BJ (cell line): ENCODE results near the gene PYGO2. TPM values are rescaled to one million over a fixed set of nuclear protein-coding genes. Genes with fewer than 3 reads are reported as not detected.

ENCODE experiments used
- CTCF ChIA-PET: fragments of 350-600 bp; formaldehyde crosslinking; extraction: SDS; loops from one replicate; lab custom pipeline; 2021; ENCODE audit warnings: antibody characterized with exemption, inconsistent platforms; lab: Yijun Ruan, JAX
- POLR2A ChIA-PET: fragments of 300-600 bp; sonication (Branson Sonifier 250); formaldehyde crosslinking; extraction: SDS; loops from one replicate; lab custom pipeline; 2021; ENCODE audit warnings: antibody characterized with exemption; lab: Charles Lee
- DNase-seq: peaks from one replicate; pipeline ENCODE4 v3.0.0-alpha.2; 2011; ENCODE audit warnings: low read depth
- H3K27me3 ChIP-seq: 2 replicates; pipeline ENCODE4 v1.6.0; 2011; ENCODE audit warnings: low read length; ENCODE audit not compliant: control insufficient read depth, insufficient read depth
- H3K36me3 ChIP-seq: 2 replicates; pipeline ENCODE4 v1.5.1; 2011; ENCODE audit warnings: low read length; ENCODE audit not compliant: control insufficient read depth, insufficient read depth
- H3K4me3 ChIP-seq: 2 replicates; pipeline ENCODE4 v1.5.1; 2011; ENCODE audit warnings: low read depth, mild to moderate bottlenecking, control low read depth, low read length
- CTCF ChIP-seq: IDR thresholded peaks from 2 replicates; pipeline ENCODE4 v1.5.1; 2011; ENCODE audit warnings: low read depth, mild to moderate bottlenecking, control low read depth, inconsistent platforms, low read length, moderate library complexity; ENCODE audit not compliant: insufficient read depth
- polyA plus RNA-seq: library from polyadenylated mRNA; depleted of rRNA; stranded (reverse); fragments of >200 nt; gene quantifications from 2 replicates; pipeline ENCODE4 v1.2.3, GENCODE V29; 2011

Gene PYGO2
- polyA plus RNA-seq, 1 experiment, result 21.0 TPM

DNA sequence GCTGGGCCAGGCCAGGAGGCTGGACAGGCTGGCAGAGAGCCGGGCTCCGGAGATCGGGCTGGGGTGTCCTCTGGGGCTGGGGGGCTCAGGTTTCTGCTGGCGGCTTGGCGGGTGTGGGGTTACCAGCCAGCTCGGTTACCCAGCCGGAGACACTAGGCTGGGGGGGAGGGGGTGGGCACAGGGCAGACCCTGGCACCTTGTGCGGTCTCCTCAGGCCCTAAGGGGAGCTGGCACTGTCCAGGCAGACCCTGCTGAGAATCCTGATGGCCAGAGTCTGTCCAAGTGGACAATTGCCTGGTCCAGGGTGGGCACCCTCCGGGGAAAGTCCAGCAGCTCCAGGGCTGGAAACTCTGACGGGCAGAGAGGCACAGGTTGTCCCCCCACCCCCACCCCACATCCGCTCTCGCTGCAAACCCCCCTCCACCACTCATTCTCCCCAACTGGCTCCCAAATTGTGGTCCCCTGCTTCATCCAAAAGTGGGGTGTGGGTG is 47.7 kb upstream of the PYGO2 start:
- no peak for TF ChIP-seq CTCF
- no peaks in the 10 kb centered on the region for H3K27me3 ChIP-seq
- POLR2A ChIA-PET, result no interaction called here
- DNase-seq, result no peak
- H3K4me3 ChIP-seq, result no peak overlapping the region
- CTCF ChIA-PET, result interaction anchor here (8.3 kb wide), 1 partner anchor 8 kb away, joined by 74 read pairs; no protein-coding TSS in a partner anchor
- peaks cover 4% of the 10 kb centered on the region for H3K36me3 ChIP-seq

DNA sequence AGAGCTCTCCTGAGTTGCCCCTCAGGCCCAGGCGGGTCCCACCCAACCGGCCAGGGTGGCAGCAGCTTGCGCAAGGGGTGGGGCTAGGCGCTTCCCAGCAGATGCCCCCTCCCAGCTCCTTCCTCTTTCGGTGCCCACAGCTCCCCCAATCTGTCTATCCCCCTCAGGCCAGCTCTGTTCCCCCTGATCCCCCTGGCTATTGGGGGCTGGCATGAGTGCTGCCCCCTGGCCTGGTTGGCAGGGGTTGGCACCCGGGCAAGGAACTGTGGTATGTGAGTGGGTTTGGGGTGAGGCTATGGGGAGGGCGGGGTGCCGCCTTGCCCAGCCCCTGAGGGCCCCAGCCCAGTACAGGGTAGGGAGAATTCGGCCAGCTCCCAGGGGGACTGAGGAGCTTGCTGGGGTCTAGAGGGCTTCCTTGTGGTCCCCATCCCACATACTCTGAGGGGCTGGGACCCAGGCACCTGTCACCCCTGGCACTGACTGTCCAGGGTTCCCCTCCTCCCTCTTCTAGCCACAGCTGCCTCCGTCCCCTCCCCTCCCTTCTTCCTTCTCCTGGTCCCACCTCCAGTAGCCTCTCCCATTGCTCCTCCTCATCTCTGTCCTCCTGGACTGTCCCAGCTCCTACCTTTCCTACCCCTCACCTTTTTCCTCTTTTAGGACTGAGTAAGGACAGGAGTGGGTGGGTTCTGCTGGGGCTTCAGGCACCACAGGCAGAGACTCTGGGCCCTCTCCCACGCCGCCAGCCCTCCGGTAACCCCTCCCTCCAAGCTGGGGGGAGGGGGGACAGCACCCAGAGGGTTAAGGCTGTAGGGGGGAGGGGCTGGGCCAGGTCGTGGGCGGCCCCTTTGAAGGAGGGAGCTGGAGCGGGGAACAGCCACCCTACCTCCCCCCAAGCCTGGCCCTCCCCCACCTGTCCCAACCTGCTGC is 46.7 kb upstream of the PYGO2 start:
- DNase-seq, result no peak
- Histone ChIP-seq H3K4me3 (no peak overlapping the region), H3K36me3 (peaks cover 4% of the 10 kb centered on the region), H3K27me3 (no peaks in the 10 kb centered on the region)
- TF ChIP-seq CTCF, result no peak
- ChIA-PET POLR2A (no interaction called here), CTCF (interaction anchor here (0.8 to 8.3 kb wide), 3 partner anchors 9 to 1330 kb away, joined by 3 to 74 read pairs (median 4); partner anchors contain the start of gene NPR1)

DNA sequence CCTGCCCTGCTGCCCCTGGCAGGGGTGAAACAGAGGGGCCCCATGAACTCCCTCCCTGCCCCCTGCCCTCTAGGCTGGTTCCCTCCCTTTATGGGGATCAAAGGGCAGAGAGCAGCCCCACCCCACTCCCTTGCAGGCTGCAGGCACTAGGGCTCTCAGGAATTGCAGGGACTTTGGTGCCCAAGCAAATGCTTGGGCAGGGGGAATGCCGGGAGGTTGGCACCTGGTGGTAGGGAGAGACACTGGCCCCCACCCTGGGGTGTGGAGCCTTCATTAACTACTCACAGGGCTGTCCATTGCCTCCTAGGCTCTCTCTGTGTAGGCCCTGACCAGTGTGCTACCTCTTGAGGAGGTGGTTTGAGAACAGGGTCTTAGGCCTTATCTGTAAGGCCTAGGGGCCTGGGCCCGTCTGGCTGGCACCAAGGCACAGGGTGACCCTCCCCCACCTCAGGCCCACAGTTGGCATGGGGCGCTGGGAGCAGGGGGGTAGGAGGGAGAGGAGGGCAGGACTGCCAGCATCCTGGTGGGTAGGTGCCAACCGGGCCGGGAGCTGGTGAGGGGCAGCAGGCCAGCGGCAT is 45.8 kb upstream of the PYGO2 start:
- DNase-seq, result no peak
- TF ChIP-seq CTCF, result no peak
- Histone ChIP-seq H3K4me3 (no peak overlapping the region), H3K27me3 (no peaks in the 10 kb centered on the region), H3K36me3 (peaks cover 4% of the 10 kb centered on the region)
- ChIA-PET POLR2A (no interaction called here), CTCF (interaction anchor here (1.2 to 8.3 kb wide), 3 partner anchors 10 to 167 kb away, joined by 3 to 74 read pairs (median 4); partner anchors contain the start of gene ADAM15)

GRCh38 chr1:155006601-155007101 is 45.1 kb upstream of the PYGO2 start:
- H3K4me3 ChIP-seq, result no peak overlapping the region
- CTCF ChIA-PET, result interaction anchor here (1.2 to 8.3 kb wide), 3 partner anchors 11 to 168 kb away, joined by 3 to 74 read pairs (median 4); partner anchors contain the start of gene ADAM15

More at GRCh38 chr1:155006601-155007101, 45.1 kb upstream of the PYGO2 start:
- H3K27me3 ChIP-seq, result no peaks in the 10 kb centered on the region
- DNase-seq, result no peak
- peaks cover 4% of the 10 kb centered on the region for H3K36me3 ChIP-seq
- POLR2A ChIA-PET, result no interaction called here
- TF ChIP-seq CTCF, result no peak
